ENCODE data around the gene IL7R.

IL7R gene

DNA sequence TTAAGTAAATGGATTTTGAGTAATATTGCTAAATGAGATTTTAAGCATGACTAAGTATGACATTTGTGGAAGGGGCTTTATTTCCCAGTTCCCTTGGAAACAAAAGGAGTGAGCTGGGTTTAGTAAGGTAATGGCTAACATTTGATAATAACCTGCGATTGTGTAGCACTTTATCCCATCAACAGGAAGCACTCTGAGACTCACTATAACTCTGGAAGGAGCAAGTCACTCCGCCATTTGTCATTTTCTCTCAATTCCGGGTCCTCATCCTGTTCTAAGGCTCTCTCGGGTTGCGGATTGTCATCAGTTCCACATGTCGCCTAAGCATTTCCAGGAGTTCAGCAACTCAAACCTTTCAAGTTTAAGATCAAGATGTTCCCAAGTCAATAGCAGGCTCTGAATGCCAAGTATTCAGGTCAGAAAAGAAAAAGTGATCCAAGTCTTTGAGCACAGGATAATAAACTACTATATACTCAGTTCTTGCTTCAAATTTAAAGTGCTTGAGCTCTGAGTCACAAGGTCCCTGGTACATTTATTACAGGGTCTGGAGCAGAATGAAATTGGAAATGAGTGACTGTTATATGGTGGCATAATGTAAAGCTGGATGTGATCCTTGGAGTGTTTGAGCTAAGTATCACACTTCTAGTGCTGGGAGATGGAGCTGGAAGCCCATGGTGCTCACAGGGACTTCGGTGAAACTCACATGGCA lies 42.4 kb downstream of the IL7R start:
- DNase-seq (ENCODE audit: insufficient read length, low spot score) (no peak), FAIRE-seq (peak; percentile 62)
- TF ChIP-seq POLR2A (IDR thresholded peaks at IDR 0.05; ENCODE audit: low read depth, low read length) = no peak

DNA sequence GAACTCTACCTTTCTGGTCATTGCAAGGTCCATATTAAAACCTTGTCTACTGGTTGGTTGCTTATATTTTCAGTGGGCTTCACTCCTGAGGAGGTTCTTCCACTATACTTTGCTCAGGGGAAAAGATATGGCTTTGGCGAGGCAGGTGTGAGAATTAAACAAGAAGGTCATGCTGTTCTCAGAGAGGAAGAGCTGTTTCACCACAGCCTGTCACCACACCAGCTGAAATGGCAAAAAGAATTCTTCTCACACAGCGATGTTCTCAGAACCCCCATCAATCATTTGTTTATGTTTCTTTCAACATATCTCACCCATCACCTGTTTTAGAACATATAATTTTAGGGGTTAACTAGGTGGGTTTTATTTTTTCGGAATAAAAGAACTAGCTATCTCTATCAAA lies 43.1 kb downstream of the IL7R start:
- FAIRE-seq = no peak
- no peak for TF ChIP-seq POLR2A (IDR thresholded peaks at IDR 0.05; ENCODE audit: low read depth, low read length)
- no peak for DNase-seq (ENCODE audit: insufficient read length, low spot score)

DNA sequence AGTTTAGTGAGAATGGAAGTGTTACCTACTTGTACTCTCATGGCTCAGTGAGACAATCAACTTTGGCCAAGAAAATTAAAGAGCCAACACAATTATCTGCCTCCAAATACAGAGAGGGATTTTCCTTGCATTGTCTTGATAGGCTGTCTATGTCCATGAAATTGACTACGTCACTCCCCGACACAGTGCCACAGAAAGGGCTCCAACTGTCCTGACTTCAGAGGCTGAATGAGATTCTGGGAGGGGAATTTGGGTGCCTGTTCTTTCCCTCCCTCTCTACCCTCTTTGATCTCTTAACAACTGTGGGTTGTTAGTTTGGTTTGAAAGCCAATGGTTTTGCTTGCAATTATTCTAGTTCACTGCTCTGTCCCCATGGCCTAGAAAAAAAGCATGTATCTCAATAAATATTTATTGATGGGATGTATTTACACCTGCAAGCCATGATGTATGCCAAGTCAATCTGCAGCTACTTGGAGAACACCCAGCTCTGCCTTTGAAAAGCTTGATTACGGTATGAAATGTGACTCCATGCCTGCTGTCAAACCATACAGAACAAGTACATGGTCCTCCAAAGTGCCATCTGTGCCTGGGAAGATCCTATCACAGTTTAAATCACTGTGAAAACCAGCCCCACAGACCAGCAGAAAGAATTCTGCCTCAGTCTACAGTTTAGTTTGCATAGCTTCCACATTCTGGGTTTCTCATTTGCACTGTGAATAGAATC lies 44.4 kb downstream of the IL7R start:
- DNase-seq (ENCODE audit: insufficient read length, low spot score) (no peak), FAIRE-seq (no peak)
- TF ChIP-seq POLR2A (IDR thresholded peaks at IDR 0.05; ENCODE audit: low read depth, low read length) = no peak

DNA sequence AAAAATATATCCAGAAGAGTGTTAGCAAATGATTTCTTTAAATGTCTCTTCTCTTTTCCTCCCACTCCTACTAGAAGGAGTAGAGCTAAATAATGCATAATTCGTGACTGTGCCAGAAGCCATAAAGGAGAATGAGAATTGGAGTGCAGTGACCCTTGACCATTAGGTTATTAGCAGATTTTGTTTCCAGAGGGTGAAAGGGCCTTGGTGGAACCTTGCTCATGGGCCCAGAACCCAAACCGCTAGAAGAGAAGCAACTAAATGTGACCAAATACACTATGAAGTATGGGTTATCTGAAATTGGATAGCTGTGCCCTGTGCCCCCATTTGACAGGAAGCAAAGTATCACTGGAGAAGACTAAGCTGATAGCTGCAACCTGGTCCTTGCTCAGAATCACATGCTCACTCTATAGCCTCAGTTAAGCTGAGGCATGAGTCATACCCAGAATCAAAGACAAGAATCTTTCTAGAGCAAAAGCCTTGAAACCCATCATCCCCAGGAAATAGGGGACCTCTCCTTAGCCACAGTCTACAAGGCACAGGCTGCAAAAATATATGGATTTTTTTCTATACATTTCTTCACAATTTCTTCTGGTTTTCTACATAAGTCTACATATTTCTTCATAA lies 45.5 kb downstream of the IL7R start:
- TF ChIP-seq POLR2A (IDR thresholded peaks at IDR 0.05; ENCODE audit: low read depth, low read length) = no peak
- peak; percentile 81 for FAIRE-seq
- DNase-seq (ENCODE audit: insufficient read length, low spot score) = no peak

DNA sequence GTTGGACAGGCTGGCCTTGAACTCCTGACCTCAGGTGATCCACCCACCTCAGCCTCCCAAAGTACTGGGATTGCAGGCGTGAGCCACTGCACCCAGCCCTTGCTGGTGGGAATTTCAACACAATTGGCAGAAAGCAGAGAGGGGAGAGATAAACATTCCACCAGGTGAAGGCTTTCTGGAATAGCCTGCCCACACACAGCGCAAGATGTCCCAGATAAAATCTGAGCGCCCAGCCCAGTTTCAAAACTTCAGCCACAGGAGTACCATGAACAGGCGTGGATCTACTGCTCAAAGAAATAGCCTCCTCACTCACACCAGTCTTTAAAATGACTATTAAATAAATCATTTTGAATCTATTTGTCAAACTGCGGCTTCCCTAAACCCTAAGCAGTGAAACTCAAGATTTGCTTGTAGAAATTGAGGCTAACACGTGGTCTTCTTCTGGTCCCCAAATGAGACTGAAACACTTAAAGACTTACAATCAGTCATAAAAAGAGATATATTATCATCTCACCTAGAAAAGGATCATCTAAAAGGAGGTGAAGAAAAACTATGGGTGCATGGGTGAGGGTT lies 47.0 kb downstream of the IL7R start:
- FAIRE-seq (no peak), DNase-seq (ENCODE audit: insufficient read length, low spot score) (no peak)
- no peak for TF ChIP-seq POLR2A (IDR thresholded peaks at IDR 0.05; ENCODE audit: low read depth, low read length)

DNA sequence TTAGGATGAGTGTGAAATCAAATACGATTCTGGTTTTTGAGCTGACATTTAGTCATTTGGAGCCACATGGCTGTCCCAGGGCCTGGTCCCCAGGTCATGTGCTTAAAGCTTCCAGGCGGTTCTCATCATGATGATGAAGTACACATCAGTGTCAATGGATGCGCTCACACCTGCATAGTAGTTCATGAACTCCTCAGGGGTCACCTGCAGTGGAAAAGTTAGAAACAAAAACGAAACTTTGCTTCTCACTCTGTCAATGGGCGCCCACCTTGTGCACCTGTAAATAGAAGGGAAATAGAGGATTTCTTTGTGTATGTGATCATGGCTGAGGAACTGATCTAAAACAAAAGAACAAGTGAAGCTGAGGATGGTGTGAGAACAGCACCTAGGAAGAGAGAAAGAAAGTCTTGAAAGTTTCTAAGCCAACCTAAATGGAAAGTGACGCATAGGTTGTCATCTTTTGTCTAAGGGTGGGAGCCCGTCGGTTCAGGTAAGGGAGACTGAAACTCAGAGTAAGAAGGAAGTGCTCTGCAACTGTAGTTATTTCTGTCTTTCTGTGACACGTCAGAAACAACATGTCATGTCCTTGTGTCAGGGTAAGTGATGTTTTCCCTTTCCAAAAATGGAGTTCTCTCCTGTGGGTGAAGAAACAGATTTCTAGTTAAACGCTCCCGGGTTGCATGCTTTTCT lies 47.9 kb downstream of the IL7R start:
- no peak for DNase-seq (ENCODE audit: insufficient read length, low spot score)
- TF ChIP-seq POLR2A (IDR thresholded peaks at IDR 0.05; ENCODE audit: low read depth, low read length) = no peak
- no peak for FAIRE-seq

DNA sequence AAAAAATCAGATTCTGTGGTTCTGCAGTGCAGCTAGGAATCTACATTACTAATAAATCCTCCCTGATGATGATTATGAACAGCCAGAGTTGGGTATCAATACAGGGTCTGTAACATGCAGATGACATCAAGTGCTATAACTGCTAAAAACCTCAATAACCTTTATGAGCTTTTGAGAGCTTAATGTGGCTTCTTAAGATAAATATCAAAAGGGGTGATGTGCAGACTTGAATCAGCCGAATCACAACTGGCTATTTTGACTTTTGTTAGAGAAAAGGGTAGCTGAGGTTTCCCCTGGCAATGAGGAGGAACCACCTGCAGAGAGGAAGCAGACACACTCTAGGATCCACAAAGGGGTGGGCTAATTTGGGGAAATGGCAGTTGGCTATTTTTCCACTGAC lies 51.5 kb downstream of the IL7R start:
- DNase-seq (ENCODE audit: insufficient read length, low spot score) = no peak
- TF ChIP-seq POLR2A (IDR thresholded peaks at IDR 0.05; ENCODE audit: low read depth, low read length) = no peak
- FAIRE-seq = no peak

DNA sequence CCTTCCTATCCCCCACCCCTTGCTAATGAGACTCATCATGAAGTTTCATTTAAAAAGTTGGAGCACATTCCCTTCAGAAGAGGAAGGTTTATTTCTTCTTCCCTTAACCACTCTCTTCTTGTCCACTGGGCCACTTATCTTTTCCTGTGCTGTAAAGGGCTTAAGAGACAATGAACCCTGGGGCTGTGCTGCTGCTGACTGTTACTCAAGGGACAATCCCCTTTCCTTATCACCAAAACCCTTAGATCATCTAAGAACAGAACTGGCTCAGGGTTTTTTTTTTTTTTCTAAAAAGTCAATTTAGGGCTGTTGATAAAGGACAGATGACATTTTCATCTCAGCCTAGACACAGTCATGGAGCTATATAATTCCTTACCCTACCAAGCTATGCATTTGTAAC lies 52.1 kb downstream of the IL7R start:
- no peak for FAIRE-seq
- no peak for DNase-seq (ENCODE audit: insufficient read length, low spot score)
- no peak for TF ChIP-seq POLR2A (IDR thresholded peaks at IDR 0.05; ENCODE audit: low read depth, low read length)

DNA sequence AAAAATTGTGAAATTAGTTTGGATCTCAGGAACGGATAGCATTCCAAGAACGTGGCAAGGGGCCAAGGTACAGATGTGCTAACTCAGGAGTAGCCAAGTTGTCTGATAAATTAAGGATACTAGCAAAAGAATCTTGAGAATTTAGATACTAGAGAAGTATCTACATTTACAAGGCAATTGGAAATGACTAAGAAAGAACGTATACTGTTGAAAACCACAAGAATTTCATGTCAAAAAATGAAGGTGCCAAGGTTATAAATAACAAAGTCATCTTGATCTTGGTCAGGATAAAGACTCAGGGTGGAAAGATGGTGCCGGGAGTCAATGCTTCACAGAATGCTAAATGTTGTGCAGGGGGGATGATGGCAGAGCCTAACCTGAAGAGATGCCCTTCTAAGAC lies 62.5 kb downstream of the IL7R start:
- FAIRE-seq (peak; percentile 6), DNase-seq (ENCODE audit: insufficient read length, low spot score) (peak; percentile 44)
- TF ChIP-seq POLR2A (IDR thresholded peaks at IDR 0.05; ENCODE audit: low read depth, low read length) = no peak

DNA sequence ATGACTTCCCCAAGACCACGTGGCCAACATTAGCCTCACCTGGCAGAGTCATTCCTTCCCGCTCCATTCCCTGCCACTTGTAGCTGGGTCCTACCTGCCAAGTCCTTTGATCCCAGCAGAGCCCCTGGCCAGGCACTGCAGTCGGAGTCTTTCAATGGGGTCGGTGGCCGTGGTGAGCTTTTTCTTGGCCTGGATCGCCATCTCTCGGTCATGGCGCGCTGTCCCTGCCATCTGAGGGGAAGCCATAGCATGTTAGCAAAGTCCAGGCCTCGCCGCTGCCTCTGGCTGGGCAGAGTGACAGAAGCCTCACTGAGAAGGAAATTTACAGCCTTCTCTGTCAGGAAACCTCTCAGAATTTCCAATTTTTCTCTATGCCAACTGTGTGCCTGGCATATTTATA lies 64.2 kb downstream of the IL7R start:
- DNase-seq (ENCODE audit: insufficient read length, low spot score) (no peak), FAIRE-seq (no peak)
- no peak for TF ChIP-seq POLR2A (IDR thresholded peaks at IDR 0.05; ENCODE audit: low read depth, low read length)

DNA sequence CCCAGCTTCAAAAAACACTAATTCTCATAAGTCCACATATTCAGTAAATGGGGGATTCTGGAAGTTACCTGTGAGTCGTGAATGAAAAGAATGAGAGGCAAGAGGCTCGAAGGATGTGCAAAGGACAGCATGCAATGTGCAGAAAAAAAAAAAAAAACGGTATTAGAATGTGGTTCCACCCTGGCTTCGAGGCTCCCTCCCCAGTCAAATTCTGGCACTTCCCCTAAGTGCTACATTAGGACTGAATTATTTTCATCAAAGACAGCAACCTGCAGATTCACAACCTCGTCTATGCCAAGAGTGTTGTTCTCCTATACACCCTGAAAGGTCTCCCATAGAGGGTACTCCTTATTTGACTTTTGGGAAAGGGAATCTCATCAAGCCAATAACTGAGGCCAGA lies 65.2 kb downstream of the IL7R start:
- no peak for FAIRE-seq
- DNase-seq (ENCODE audit: insufficient read length, low spot score) = no peak

DNA sequence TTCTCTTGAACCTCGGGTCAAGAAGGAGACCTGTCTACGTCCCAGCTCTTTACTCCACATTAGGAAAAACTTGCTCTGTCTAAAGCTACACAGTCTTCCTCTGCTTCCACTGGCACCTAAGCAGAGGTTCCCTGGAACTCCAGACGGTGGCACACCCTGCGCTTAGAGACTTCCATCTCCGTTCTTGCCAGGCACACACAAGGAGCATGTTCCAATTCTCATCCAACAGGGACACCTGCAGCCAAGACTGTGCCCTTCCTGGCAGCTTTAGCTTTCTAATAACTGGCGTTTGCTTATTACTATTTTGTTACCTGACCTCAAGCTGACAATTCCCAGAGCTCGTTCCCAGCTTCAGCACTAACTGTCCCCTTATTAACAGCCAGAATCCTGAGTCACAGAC lies 65.8 kb downstream of the IL7R start:
- no peak for FAIRE-seq
- no peak for DNase-seq (ENCODE audit: insufficient read length, low spot score)
- TF ChIP-seq POLR2A (IDR thresholded peaks at IDR 0.05; ENCODE audit: low read depth, low read length) = no peak

More for the DNA sequence above, 65.2 kb downstream of the IL7R start:
- TF ChIP-seq POLR2A (IDR thresholded peaks at IDR 0.05; ENCODE audit: low read depth, low read length) = no peak

DNA sequence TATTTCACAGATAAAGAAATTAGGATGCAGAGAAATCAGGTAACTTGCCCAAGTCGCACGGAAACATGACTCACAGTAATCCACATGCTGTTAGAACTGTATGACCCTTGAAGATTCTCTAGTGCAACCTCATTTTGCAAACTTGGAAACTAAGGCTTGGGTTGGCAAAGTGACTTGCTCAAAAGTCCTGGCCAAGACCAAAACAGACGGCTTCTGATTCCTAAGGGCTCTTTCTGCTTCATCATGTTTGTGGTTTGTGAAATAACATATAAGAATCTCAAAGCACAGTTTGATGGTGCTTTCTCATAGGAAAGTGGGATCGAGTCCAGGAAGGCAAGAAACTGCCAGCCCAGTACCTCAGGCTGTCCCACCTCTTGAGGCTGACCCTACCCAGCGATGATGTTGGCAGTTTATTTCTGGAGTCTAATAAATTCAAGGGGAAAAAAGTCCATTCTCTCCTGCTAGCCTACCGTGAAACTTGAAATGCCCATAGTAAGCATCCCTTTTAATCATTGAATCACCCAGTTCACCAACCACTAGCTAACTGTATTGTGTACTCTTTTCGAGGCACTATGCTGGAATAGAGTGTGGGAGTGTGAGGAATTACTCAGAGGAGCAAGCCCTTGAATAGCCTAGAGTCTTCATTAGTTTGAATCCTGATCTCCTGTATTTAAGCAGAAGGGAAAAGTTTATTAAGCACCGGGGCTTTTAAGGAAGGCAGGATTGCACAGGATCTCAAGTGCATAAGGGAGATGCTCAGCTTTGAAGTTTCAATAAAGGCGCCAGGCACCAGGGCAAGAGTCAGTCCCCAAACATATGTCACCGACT lies 67.6 kb downstream of the IL7R start:
- FAIRE-seq = peak; percentile 41
- TF ChIP-seq POLR2A (IDR thresholded peaks at IDR 0.05; ENCODE audit: low read depth, low read length) = no peak
- DNase-seq (ENCODE audit: insufficient read length, low spot score) = peak; percentile 21
